GM23338 (cell line): ENCODE results near the gene TRAPPC3L. TPM values are rescaled to one million over a fixed set of nuclear protein-coding genes. Genes with fewer than 3 reads are reported as not detected.

Experiments used
- ATAC-seq: fragments of 200-7000 bp; cut with Tn5 transposase; 3 replicates; pipeline ENCODE4 v1.9.1; 2020
- DNase-seq: peaks from one replicate; pipeline ENCODE4 v3.0.0-alpha.2; 2015; ENCODE audit warnings: low spot score
- H2AFZ ChIP-seq: fragments of 200-600 bp; sonication (generic); 2 replicates; pipeline ENCODE4 v1.8.0; 2016; ENCODE audit warnings: antibody characterized with exemption, mild to moderate bottlenecking, moderate library complexity
- H3F3A ChIP-seq: fragments of 200-600 bp; sonication (generic); replicated peaks from 2 replicates; pipeline ENCODE4 v1.8.0; 2017; ENCODE audit warnings: antibody characterized with exemption, mixed run types, low read depth
- H3K27ac ChIP-seq: fragments of 200-600 bp; sonication (generic); 2 replicates; pipeline ENCODE4 v1.6.1; 2016; ENCODE audit warnings: low read depth
- H3K27me3 ChIP-seq: fragments of 200-600 bp; sonication (generic); 2 replicates; pipeline ENCODE4 v1.8.0; 2016; ENCODE audit warnings: mild to moderate bottlenecking, mixed run types, moderate library complexity; ENCODE audit not compliant: insufficient read depth
- H3K36me3 ChIP-seq: fragments of 200-600 bp; sonication (generic); 2 replicates; pipeline ENCODE4 v1.8.0; 2016; ENCODE audit warnings: mild to moderate bottlenecking; ENCODE audit not compliant: insufficient read depth
- H3K4me1 ChIP-seq: fragments of 200-600 bp; sonication (generic); 2 replicates; pipeline ENCODE4 v1.8.0; 2016; ENCODE audit warnings: mild to moderate bottlenecking, moderate library complexity; ENCODE audit not compliant: insufficient read depth
- H3K4me2 ChIP-seq: fragments of 200-600 bp; sonication (generic); 2 replicates; pipeline ENCODE4 v1.7.1; 2017; ENCODE audit warnings: mixed run types
- H3K4me3 ChIP-seq: fragments of 200-600 bp; sonication (generic); 2 replicates; pipeline ENCODE4 v1.6.1; 2016; ENCODE audit warnings: mixed run types
- H3K79me2 ChIP-seq: fragments of 200-600 bp; sonication (generic); replicated peaks from 2 replicates; pipeline ENCODE4 v1.8.0; 2017; ENCODE audit warnings: mild to moderate bottlenecking; ENCODE audit not compliant: insufficient read depth
- H3K9me2 ChIP-seq: fragments of 200-600 bp; sonication (generic); 2 replicates; pipeline ENCODE4 v1.8.0; 2017; ENCODE audit not compliant: insufficient read depth
- H4K20me1 ChIP-seq: fragments of 200-600 bp; sonication (generic); replicated peaks from 2 replicates; pipeline ENCODE4 v1.8.0; 2017; ENCODE audit warnings: mild to moderate bottlenecking; ENCODE audit not compliant: insufficient read depth
- H3K27ac Mint-ChIP-seq: 2 replicates; pipeline ENCODE4 v1.8.0; 2020; ENCODE audit warnings: inconsistent platforms, mild to moderate bottlenecking, moderate library complexity, mixed read lengths
- H3K27me3 Mint-ChIP-seq: 3 replicates; pipeline ENCODE4 v1.8.0; 2022; ENCODE audit warnings: low read depth, mild to moderate bottlenecking, moderate library complexity, mixed read lengths, inconsistent platforms; ENCODE audit not compliant: insufficient read depth, poor library complexity
- H3K36me3 Mint-ChIP-seq: 3 replicates; pipeline ENCODE4 v1.8.0; 2021; ENCODE audit warnings: low read depth, mild to moderate bottlenecking, inconsistent platforms, moderate library complexity, mixed read lengths
- H3K4me1 Mint-ChIP-seq: 3 replicates; pipeline ENCODE4 v1.8.0; 2020; ENCODE audit warnings: mild to moderate bottlenecking, inconsistent platforms, mixed read lengths
- H3K4me3 Mint-ChIP-seq: 3 replicates; pipeline ENCODE4 v1.8.0; 2021; ENCODE audit warnings: moderate library complexity, mild to moderate bottlenecking, inconsistent platforms, mixed read lengths
- H3K9me3 Mint-ChIP-seq: 3 replicates; pipeline ENCODE4 v1.8.0; 2020; ENCODE audit warnings: moderate library complexity, mild to moderate bottlenecking, inconsistent platforms, mixed read lengths
- CREB1 ChIP-seq: fragments of 250-450 bp; sonication (Bioruptor Pico); IDR thresholded peaks from 2 replicates; pipeline ENCODE4 v1.5.0; 2020; ENCODE audit warnings: low read depth, mild to moderate bottlenecking, moderate library complexity
- ETS1 ChIP-seq: IDR thresholded peaks from 2 replicates; pipeline ENCODE4 v1.6.1; 2016; ENCODE audit warnings: antibody characterized with exemption
- EZH2 ChIP-seq: fragments of 200-600 bp; sonication (generic); IDR thresholded peaks from one replicate; pipeline ENCODE4 v1.8.0; 2017; ENCODE audit warnings: antibody characterized with exemption, mild to moderate bottlenecking, low read depth; ENCODE audit not compliant: unreplicated experiment
- EZH2phosphoT487 ChIP-seq: fragments of 200-600 bp; sonication (generic); IDR thresholded peaks from one replicate; pipeline ENCODE4 v1.8.1; 2018; ENCODE audit warnings: antibody characterized with exemption; ENCODE audit not compliant: unreplicated experiment
- JUNB ChIP-seq: IDR thresholded peaks from one replicate; pipeline ENCODE4 v1.6.1; 2016; ENCODE audit warnings: antibody characterized with exemption; ENCODE audit not compliant: unreplicated experiment
- NANOG ChIP-seq: IDR thresholded peaks from 2 replicates; pipeline ENCODE4 v1.6.1; 2016; ENCODE audit warnings: antibody characterized with exemption, borderline replicate concordance
- POLR2AphosphoS5 ChIP-seq: IDR thresholded peaks from 2 replicates; pipeline ENCODE4 v1.6.1; 2016; ENCODE audit warnings: antibody characterized with exemption, low read depth
- STAT1 ChIP-seq: IDR thresholded peaks from one replicate; pipeline ENCODE4 v1.6.1; 2016; ENCODE audit warnings: antibody characterized with exemption; ENCODE audit not compliant: unreplicated experiment
- ZNF114 ChIP-seq: fragments of 250-450 bp; sonication (Bioruptor Pico); IDR thresholded peaks from 2 replicates; pipeline ENCODE4 v1.5.0; 2020; ENCODE audit warnings: mild to moderate bottlenecking, moderate library complexity
- ZNF331 ChIP-seq: fragments of 250-450 bp; sonication (Bioruptor Pico); IDR thresholded peaks from 2 replicates; pipeline ENCODE4 v1.5.0; 2020; ENCODE audit warnings: low read depth, mild to moderate bottlenecking, moderate library complexity
- ZNF462 ChIP-seq: fragments of 250-450 bp; sonication (Bioruptor Pico); IDR thresholded peaks from 2 replicates; pipeline ENCODE4 v1.5.0; 2020; ENCODE audit warnings: mild to moderate bottlenecking, moderate library complexity
- polyA plus RNA-seq: library from polyadenylated mRNA; unstranded; fragments of >200 nt; fragmentation: Nextera tagmentation; extraction: Ambion mirVana; gene quantifications from 2 replicates; pipeline ENCODE4 v1.2.1, GENCODE V29; 2016
- total RNA-seq: library from RNA; depleted of rRNA; stranded (reverse); fragments of >200 nt; shearing (Covaris generic); gene quantifications from 2 replicates; pipeline ENCODE4 v1.2.3, GENCODE V29; 2014
- TF ChIP-seq, protein P1 (sequence below), 2 experiments: fragments of 200-600 bp in 1 of 2; sonication (generic) in 1 of 2; conservative IDR thresholded peaks; 2 replicates each; pipeline versions ENCODE4 v1.5.1 to v1.6.1; 2016 to 2017; ENCODE audit warnings: antibody characterized with exemption in 2 of 2, low read depth in 2 of 2, mild to moderate bottlenecking in 2 of 2, moderate library complexity in 1 of 2
- TF ChIP-seq, protein P2 (sequence below): IDR thresholded peaks from one replicate; pipeline ENCODE4 v1.6.1; 2018; ENCODE audit warnings: antibody characterized with exemption; ENCODE audit not compliant: unreplicated experiment

Gene TRAPPC3L
- total and polyA plus RNA-seq, 2 experiments from 2014 or later = not detected

GRCh38 chr6:116482780-116483179, 62.7 kb downstream of the TRAPPC3L start (continued):
- TF ChIP-seq ZNF462 = no peak
- no peak for TF ChIP-seq CREB1 (CRISPR knock-in tag)
- no peak for TF ChIP-seq EZH2

DNA sequence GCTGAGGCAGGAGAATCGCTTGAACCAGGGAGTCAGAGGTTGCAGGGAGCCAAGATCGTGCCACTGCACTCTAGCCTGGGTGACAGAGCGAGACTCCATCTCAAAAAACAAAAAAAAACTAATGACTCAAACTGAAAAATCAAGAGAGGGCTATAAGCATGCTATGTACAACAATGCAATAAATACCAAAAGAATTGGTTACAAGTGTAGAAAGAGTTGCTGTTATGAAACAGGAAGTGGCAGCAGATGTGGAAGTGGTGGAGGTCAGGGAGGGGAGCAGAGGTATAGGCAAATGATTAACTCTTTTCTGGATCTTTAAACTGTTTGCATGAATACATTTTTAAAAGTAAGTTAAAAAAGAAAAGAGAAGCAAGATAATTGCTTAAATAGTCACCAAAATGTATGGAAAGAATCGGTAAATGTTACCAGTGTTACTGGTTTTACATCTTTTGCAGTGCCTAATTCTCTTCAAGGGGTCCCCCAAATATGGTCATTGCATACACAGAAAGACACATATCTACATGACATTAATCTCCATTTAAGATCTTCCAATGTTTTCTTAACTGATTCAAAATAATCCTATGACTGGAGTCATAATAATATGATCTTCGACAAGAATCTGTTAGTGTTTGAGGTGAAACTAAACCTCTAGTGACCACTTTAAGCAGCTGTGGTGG, 69.3 kb downstream of the TRAPPC3L start:
- ATAC-seq = no peak
- H3K9me3 Mint-ChIP-seq = no peaks in the 10 kb centered on the region
- no peak for DNase-seq
- TF ChIP-seq, protein P1, sequence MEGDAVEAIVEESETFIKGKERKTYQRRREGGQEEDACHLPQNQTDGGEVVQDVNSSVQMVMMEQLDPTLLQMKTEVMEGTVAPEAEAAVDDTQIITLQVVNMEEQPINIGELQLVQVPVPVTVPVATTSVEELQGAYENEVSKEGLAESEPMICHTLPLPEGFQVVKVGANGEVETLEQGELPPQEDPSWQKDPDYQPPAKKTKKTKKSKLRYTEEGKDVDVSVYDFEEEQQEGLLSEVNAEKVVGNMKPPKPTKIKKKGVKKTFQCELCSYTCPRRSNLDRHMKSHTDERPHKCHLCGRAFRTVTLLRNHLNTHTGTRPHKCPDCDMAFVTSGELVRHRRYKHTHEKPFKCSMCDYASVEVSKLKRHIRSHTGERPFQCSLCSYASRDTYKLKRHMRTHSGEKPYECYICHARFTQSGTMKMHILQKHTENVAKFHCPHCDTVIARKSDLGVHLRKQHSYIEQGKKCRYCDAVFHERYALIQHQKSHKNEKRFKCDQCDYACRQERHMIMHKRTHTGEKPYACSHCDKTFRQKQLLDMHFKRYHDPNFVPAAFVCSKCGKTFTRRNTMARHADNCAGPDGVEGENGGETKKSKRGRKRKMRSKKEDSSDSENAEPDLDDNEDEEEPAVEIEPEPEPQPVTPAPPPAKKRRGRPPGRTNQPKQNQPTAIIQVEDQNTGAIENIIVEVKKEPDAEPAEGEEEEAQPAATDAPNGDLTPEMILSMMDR (conservative IDR thresholded peaks at IDR 0.05; ENCODE audit: low read depth in 2 of 2) = no peak
- TF ChIP-seq ZNF114 (CRISPR knock-in tag) (no peak), STAT1 (no peak), ZNF331 (CRISPR knock-in tag) (no peak), NANOG (no peak), EZH2phosphoT487 (no peak), ETS1 (no peak), POLR2AphosphoS5 (no peak), JUNB (no peak)
- TF ChIP-seq, protein P2, sequence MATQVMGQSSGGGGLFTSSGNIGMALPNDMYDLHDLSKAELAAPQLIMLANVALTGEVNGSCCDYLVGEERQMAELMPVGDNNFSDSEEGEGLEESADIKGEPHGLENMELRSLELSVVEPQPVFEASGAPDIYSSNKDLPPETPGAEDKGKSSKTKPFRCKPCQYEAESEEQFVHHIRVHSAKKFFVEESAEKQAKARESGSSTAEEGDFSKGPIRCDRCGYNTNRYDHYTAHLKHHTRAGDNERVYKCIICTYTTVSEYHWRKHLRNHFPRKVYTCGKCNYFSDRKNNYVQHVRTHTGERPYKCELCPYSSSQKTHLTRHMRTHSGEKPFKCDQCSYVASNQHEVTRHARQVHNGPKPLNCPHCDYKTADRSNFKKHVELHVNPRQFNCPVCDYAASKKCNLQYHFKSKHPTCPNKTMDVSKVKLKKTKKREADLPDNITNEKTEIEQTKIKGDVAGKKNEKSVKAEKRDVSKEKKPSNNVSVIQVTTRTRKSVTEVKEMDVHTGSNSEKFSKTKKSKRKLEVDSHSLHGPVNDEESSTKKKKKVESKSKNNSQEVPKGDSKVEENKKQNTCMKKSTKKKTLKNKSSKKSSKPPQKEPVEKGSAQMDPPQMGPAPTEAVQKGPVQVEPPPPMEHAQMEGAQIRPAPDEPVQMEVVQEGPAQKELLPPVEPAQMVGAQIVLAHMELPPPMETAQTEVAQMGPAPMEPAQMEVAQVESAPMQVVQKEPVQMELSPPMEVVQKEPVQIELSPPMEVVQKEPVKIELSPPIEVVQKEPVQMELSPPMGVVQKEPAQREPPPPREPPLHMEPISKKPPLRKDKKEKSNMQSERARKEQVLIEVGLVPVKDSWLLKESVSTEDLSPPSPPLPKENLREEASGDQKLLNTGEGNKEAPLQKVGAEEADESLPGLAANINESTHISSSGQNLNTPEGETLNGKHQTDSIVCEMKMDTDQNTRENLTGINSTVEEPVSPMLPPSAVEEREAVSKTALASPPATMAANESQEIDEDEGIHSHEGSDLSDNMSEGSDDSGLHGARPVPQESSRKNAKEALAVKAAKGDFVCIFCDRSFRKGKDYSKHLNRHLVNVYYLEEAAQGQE = no peak

More for the DNA sequence above, 69.3 kb downstream of the TRAPPC3L start:
- no peak overlapping the region for H3K4me2 ChIP-seq
- H3K4me1 Mint-ChIP-seq = 0 out of 3 replicates have a peak, but pooled peaks cover 2% of the 10 kb centered on the region
- H3K4me3 ChIP-seq = no peak overlapping the region
- H3K27ac ChIP-seq = no peak overlapping the region
- peaks cover 3% of the 10 kb centered on the region for H3K27me3 Mint-ChIP-seq
- H3K9me2 ChIP-seq = no peaks in the 10 kb centered on the region
- no peaks in the 10 kb centered on the region for H3F3A ChIP-seq
- H3K4me1 ChIP-seq = no peaks in the 10 kb centered on the region; the same call in 1 of the 2 replicates
- no peaks in the 10 kb centered on the region for H3K36me3 Mint-ChIP-seq
- no peaks in the 10 kb centered on the region for H4K20me1 ChIP-seq
- H3K36me3 ChIP-seq = no peaks in the 10 kb centered on the region
- H3K27ac Mint-ChIP-seq = no peak overlapping the region
- H2AFZ ChIP-seq = peak overlapping the region; percentile 45
- H3K27me3 ChIP-seq = no peaks in the 10 kb centered on the region
- no peak overlapping the region for H3K4me3 Mint-ChIP-seq
- H3K79me2 ChIP-seq = no peaks in the 10 kb centered on the region
